ENCODE results near the gene TRPV5.

DNA sequence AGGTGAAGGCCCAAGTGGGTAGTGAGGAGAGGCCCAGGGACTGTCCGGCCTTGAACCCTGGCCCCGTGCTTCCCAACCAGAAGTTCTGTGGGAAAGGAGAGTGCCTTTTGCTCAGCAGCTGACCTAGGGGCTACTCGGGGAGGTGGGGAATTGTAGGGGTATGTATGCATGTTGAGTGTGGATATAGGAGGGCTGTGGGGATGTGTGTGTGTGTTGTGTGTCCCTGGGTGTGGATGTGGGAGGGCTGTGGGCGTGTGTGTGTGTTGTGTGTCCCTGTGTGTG lies 66.5 kb downstream of the TRPV5 start:
- no peak for TF ChIP-seq FOS (IDR thresholded peaks at IDR 0.05; ENCODE audit: borderline replicate concordance, insufficient read depth, low read length)
- TF ChIP-seq, protein P1, sequence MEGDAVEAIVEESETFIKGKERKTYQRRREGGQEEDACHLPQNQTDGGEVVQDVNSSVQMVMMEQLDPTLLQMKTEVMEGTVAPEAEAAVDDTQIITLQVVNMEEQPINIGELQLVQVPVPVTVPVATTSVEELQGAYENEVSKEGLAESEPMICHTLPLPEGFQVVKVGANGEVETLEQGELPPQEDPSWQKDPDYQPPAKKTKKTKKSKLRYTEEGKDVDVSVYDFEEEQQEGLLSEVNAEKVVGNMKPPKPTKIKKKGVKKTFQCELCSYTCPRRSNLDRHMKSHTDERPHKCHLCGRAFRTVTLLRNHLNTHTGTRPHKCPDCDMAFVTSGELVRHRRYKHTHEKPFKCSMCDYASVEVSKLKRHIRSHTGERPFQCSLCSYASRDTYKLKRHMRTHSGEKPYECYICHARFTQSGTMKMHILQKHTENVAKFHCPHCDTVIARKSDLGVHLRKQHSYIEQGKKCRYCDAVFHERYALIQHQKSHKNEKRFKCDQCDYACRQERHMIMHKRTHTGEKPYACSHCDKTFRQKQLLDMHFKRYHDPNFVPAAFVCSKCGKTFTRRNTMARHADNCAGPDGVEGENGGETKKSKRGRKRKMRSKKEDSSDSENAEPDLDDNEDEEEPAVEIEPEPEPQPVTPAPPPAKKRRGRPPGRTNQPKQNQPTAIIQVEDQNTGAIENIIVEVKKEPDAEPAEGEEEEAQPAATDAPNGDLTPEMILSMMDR (IDR thresholded peaks at IDR 0.05; ENCODE audit: extremely low read depth in 1 of 2, insufficient read depth in 1 of 2, low read depth in 1 of 2, low read length in 2 of 2), result no peak
- TF ChIP-seq POLR2A (IDR thresholded peaks at IDR 0.05; ENCODE audit: low read depth, low read length), result no peak
- TF ChIP-seq MYC (IDR thresholded peaks at IDR 0.05; ENCODE audit: low read depth, low read length), result no peak
- no peak for TF ChIP-seq POLR2AphosphoS5 (IDR thresholded peaks at IDR 0.05; ENCODE audit: insufficient read depth, low read depth, low read length)
- TF ChIP-seq, protein P2, sequence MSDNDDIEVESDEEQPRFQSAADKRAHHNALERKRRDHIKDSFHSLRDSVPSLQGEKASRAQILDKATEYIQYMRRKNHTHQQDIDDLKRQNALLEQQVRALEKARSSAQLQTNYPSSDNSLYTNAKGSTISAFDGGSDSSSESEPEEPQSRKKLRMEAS (IDR thresholded peaks at IDR 0.05; ENCODE audit: insufficient read depth, insufficient read length), result no peak
